WTC11 (cell line): ENCODE data around the gene OGFOD3. TPM values are rescaled to one million over a fixed set of nuclear protein-coding genes. Genes with fewer than 3 reads are reported as not detected.

Experiments used
- AFF4 ChIP-seq: sonication (generic); formaldehyde crosslinking; IDR thresholded peaks from 2 replicates; pipeline ENCODE4 v1.8.1; 2023; ENCODE audit warnings: mild to moderate bottlenecking, missing genetic modification reagents, borderline replicate concordance
- ATF2 ChIP-seq: sonication (generic); formaldehyde crosslinking; IDR thresholded peaks from 2 replicates; pipeline ENCODE4 v1.8.1; 2022; ENCODE audit warnings: low read depth, missing genetic modification reagents, borderline replicate concordance
- CREB1 ChIP-seq: sonication (generic); formaldehyde crosslinking; IDR thresholded peaks from 2 replicates; pipeline ENCODE4 v1.8.0; 2023; ENCODE audit warnings: mild to moderate bottlenecking, missing genetic modification reagents
- E2F1 ChIP-seq: sonication (generic); formaldehyde crosslinking; IDR thresholded peaks from 2 replicates; pipeline ENCODE4 v1.8.0; 2022; ENCODE audit warnings: mild to moderate bottlenecking, missing genetic modification reagents
- E2F4 ChIP-seq: sonication (generic); formaldehyde crosslinking; IDR thresholded peaks from 2 replicates; pipeline ENCODE4 v1.8.1; 2022; ENCODE audit warnings: low read depth, mild to moderate bottlenecking, moderate library complexity, missing genetic modification reagents, borderline replicate concordance
- GABPB1 ChIP-seq: sonication (generic); formaldehyde crosslinking; IDR thresholded peaks from 2 replicates; pipeline ENCODE4 v1.8.1; 2023; ENCODE audit warnings: mild to moderate bottlenecking, missing genetic modification reagents
- GRHL2 ChIP-seq: fragments of 250-450 bp; sonication (Bioruptor Pico); IDR thresholded peaks from 2 replicates; pipeline ENCODE4 v1.8.0; 2022; ENCODE audit warnings: mild to moderate bottlenecking, moderate library complexity; ENCODE audit not compliant: insufficient replicate concordance, severe bottlenecking
- HMGXB4 ChIP-seq: sonication (generic); formaldehyde crosslinking; IDR thresholded peaks from 2 replicates; pipeline ENCODE4 v1.8.1; 2023; ENCODE audit warnings: mild to moderate bottlenecking, moderate library complexity, missing genetic modification reagents
- JAZF1 ChIP-seq: fragments of 250-450 bp; sonication (Bioruptor Pico); IDR thresholded peaks from 2 replicates; pipeline ENCODE4 v1.9.0; 2021; ENCODE audit warnings: moderate library complexity, mild to moderate bottlenecking, inconsistent platforms
- KAT7 ChIP-seq: sonication (generic); formaldehyde crosslinking; IDR thresholded peaks from 2 replicates; pipeline ENCODE4 v1.8.1; 2023; ENCODE audit warnings: missing genetic modification reagents, mild to moderate bottlenecking, borderline replicate concordance
- NFATC4 ChIP-seq: fragments of 250-450 bp; sonication (Bioruptor Pico); IDR thresholded peaks from 2 replicates; pipeline ENCODE4 v1.9.0; 2021; ENCODE audit warnings: mild to moderate bottlenecking
- SP1 ChIP-seq: sonication (generic); formaldehyde crosslinking; conservative IDR thresholded peaks from 2 replicates; pipeline ENCODE4 v1.8.1; 2022; ENCODE audit warnings: missing genetic modification reagents
- TEAD1 ChIP-seq: sonication (generic); formaldehyde crosslinking; IDR thresholded peaks from 2 replicates; pipeline ENCODE4 v1.8.0; 2022; ENCODE audit warnings: mild to moderate bottlenecking, missing genetic modification reagents
- ZMAT4 ChIP-seq: fragments of 250-450 bp; sonication (Bioruptor Pico); IDR thresholded peaks from 2 replicates; pipeline ENCODE4 v1.9.0; 2021; ENCODE audit warnings: mild to moderate bottlenecking
- ZNF121 ChIP-seq: sonication (generic); formaldehyde crosslinking; IDR thresholded peaks from 2 replicates; pipeline ENCODE4 v1.8.0; 2023; ENCODE audit warnings: missing genetic modification reagents
- ZNF138 ChIP-seq: sonication (generic); formaldehyde crosslinking; conservative IDR thresholded peaks from 2 replicates; pipeline ENCODE4 v1.8.1; 2022; ENCODE audit warnings: mild to moderate bottlenecking, moderate library complexity, missing genetic modification reagents
- ZNF219 ChIP-seq: sonication (generic); formaldehyde crosslinking; IDR thresholded peaks from 2 replicates; pipeline ENCODE4 v1.8.0; 2023; ENCODE audit warnings: missing genetic modification reagents, mild to moderate bottlenecking, borderline replicate concordance
- ZNF232 ChIP-seq: sonication (generic); formaldehyde crosslinking; IDR thresholded peaks from 2 replicates; pipeline ENCODE4 v1.8.0; 2022; ENCODE audit warnings: mild to moderate bottlenecking, missing genetic modification reagents
- ZNF263 ChIP-seq: sonication (generic); formaldehyde crosslinking; IDR thresholded peaks from 2 replicates; pipeline ENCODE4 v1.8.1; 2022; ENCODE audit warnings: low read depth, mild to moderate bottlenecking, moderate library complexity, missing genetic modification reagents
- ZNF281 ChIP-seq: sonication (generic); formaldehyde crosslinking; IDR thresholded peaks from 2 replicates; pipeline ENCODE4 v1.8.0; 2023; ENCODE audit warnings: mild to moderate bottlenecking, missing genetic modification reagents
- total RNA-seq: library from RNA; stranded (reverse); gene quantifications from 3 replicates; pipeline ENCODE4 v1.2.3, GENCODE V29; 2021

Gene OGFOD3
- total RNA-seq, 1 experiment from 2014 or later = 20.4 TPM

GRCh38 chr17:82458179-82458884 lies 39.9 kb upstream of the OGFOD3 start, which contains the start of gene NARF (continued):
- TF ChIP-seq ZNF219 (CRISPR knock-in tag) (no peak), KAT7 (0 out of 2 replicates have a peak, but pooled peaks have one; percentile 42), NFATC4 (CRISPR knock-in tag) (no peak), ZNF121 (CRISPR knock-in tag) (no peak), CREB1 (CRISPR knock-in tag) (no peak), HMGXB4 (CRISPR knock-in tag) (peak; percentile 60; the same call in 1 of the 2 replicates), ZNF232 (CRISPR knock-in tag) (0 out of 2 replicates have a peak, but pooled peaks have one; percentile 21), JAZF1 (CRISPR knock-in tag) (no peak), E2F4 (CRISPR knock-in tag) (no peak), TEAD1 (CRISPR knock-in tag) (no peak; the same call in 1 of the 2 replicates), SP1 (peak; percentile 90), ATF2 (CRISPR knock-in tag) (no peak), ZNF281 (CRISPR knock-in tag) (0 out of 2 replicates have a peak, but pooled peaks have one; percentile 15), GABPB1 (CRISPR knock-in tag) (peak; percentile 66; the same call in 1 of the 2 replicates), GRHL2 (CRISPR knock-in tag) (no peak), E2F1 (no peak), ZNF263 (no peak), ZNF138 (CRISPR knock-in tag) (no peak), ZMAT4 (CRISPR knock-in tag) (no peak), AFF4 (CRISPR knock-in tag) (no peak)
